GM19239 (cell line): Measurements from ENCODE around the gene TOX2.

Experiments
- DNase-seq: peaks from one replicate; pipeline ENCODE4 v3.0.0; 2011; ENCODE audit warnings: low spot score; ENCODE audit not compliant: insufficient read length
- FAIRE-seq: peaks from 2 replicates; lab custom pipeline; 2011; peaks lifted over from hg19 to GRCh38; lab: Jason Lieb, UNC

The TOX2 gene

DNA sequence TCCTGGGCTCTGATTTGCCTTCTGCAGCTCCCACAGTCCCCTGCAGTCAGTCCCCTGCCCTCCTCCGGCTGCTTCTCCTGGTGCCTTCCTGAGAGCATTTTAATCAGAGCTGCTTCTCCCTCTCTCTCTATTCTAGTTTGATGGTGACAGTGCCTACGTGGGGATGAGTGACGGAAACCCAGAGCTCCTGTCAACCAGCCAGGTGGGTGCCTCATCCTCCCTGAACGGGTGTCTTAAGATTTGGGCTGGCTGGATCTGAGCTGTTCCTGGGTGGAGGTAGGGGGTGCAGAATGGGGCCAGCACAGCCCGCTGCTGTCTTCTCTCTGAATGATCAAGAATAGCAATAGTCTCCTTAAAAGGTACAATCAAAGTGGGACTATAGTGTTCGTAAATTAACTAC, 58.6 kb downstream of the TOX2 start:
- FAIRE-seq (no peak), DNase-seq (no peak)

DNA sequence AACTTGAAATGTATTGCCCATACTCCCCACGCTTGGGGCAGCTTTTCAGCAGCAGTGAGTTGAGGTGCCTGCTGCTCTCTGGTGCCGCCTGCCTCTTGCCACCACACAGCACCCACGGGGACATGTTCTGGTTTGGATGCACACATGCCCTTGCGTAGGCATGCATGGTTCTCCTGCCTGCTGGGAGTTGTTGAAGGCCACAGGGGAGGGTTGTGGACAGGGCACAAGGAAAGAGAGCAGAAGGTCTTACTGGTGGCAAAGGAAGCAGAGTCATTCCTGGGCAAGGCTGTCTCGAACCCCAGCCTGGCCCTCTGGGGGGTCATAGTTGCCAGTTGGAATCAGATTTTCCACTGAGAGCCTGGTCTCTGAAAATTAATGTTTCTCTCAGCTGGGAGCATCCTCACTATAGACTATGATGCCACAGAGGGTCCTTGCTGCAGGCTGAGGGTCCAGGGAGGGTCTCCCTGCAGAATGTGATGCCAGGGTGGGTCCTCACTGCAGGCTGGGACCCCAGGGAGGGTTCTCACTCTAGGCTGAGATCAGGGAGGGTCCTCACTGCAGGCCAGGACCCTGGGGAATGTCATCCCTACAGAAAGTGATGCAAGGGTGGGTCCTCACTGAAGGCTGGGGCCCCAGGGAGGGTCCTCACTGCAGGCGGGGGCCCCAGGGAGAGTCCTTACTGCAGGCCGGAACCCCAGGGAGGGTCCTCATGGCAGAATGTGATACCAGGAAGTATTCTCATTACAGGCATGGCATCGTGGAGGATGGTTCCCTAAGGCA, 59.2 kb downstream of the TOX2 start:
- FAIRE-seq (no peak), DNase-seq (no peak)

DNA sequence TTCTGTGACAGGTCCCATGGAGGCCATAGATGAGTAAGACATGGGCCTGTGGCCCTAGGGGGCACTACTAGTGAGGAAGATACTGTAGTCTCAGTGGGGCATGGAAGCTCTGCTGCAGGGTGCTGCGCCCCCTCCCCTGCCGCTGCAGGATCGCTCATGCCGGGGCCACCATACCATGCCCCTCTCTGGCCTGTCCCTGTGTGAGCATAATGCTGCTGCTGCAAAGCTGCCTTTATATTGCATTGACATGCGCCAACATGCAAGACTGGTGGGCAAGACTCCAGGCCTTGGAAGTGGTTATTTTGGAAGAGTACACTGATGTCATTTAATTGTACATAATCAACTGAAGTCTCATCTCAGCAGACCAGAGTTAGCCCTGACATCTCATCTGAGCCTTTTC, 60.0 kb downstream of the TOX2 start:
- DNase-seq (no peak), FAIRE-seq (no peak)

DNA sequence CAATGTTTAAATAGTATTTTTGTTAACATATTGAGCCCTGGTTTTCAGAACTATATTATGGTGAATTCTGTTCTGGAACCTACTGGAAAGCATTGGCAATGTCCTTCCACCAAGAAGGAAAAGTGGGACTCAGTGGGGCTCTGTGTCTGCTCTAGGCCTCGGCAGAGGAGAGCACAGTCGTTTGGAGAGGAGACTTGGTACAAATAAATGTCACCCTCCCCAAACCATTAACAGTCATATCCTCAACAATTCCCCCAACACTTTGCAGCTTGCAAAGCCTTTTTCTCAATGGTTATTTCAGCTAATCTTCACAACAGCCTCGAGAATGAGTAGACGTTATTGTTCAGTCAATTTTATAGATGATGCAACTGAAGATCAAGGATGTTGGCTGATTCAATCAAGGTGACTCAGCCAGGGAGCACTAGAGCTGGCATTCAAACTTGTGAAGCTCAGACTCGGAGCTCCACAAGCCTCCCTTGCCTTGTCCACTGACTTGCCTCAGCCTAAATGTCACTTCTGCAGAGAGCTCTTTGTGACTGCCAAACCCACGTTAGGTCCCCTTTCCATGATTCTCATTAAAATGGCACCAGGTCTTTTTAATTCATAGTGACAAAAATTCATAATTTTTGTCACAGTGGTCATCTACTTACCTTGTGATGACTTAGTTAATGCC, 60.6 kb downstream of the TOX2 start:
- DNase-seq (no peak), FAIRE-seq (no peak)

DNA sequence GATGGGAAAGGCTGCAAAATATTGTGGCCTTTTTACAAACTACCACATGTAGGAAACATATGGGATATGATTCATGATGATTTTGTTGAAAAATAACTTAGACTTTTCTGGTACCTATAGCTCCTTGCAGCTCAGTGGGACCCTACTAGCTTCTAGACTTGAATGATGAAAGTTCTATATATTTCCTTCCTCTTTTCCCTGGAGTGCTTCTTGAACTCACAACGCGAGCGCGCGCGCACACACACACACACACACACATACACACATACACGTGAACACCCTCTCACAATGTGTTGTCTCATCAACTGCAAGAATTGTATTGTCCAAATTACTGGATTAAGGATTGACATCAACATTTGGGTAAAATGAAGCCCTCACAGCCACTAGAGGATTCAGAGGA, 61.9 kb downstream of the TOX2 start:
- DNase-seq = no peak
- no peak for FAIRE-seq

DNA sequence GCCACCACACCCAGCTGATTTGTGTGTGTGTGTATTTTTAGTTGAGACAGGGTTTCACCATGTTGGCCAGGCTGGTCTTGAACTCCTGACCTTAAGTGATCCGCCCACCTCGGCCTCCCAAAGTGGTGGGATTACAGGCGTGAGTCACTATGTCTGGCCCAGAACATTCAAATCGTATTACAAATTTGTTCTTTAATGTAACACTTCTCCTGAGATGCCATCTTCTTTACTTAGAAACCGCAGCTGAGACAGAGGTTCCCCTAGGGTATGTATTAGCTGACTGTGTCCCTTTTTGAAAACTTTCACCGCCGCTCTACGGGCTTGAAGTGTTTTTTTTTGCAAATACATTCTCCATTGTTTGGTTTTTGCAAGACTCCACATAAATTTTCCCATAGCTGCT, 62.6 kb downstream of the TOX2 start:
- no peak for FAIRE-seq

DNA sequence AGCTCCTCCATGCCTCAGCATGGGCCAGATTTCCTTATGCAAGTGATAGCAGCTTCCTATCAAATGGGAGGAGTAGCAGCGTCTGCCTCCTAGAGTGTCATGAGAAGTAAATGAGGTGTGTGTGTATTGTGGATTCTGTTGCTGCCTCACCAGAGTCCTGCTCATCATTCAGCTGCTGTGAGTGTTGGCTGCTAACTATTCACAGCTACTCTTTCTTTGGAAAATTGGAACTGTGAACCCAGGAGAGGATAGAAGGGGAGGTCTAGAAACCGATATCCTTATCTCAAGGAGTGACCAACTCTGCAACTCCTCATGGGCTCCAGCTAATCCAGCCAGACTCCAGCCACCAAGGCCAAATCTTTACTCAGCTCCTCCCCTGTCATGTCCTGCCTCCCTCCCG, 63.3 kb downstream of the TOX2 start:
- DNase-seq (no peak), FAIRE-seq (no peak)

More for the DNA sequence above, 62.6 kb downstream of the TOX2 start:
- no peak for DNase-seq

DNA sequence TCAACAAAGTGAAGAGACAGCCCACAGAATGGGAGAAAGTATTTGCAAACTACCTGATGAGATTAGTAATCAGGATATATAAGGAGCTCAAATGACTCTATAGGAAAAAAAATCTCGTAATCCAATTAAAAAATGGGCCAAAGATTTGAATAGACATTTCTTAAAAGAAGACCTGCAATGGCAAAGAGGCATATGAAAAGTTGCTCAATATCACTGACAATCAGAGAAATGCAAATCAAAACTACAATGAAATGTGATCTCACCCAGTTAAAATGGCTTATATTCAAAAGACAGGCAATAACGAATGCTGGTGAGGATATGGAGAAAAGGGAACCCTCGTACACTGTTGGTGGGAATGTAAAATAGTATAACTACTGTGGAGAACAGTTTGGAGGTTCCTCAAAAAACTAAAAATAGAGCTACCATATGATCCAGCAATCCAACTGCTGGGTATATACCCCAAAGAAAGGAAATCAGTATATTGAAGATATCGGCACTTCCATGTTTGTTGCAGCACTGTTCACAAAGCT, 65.0 kb downstream of the TOX2 start:
- FAIRE-seq = no peak

DNA sequence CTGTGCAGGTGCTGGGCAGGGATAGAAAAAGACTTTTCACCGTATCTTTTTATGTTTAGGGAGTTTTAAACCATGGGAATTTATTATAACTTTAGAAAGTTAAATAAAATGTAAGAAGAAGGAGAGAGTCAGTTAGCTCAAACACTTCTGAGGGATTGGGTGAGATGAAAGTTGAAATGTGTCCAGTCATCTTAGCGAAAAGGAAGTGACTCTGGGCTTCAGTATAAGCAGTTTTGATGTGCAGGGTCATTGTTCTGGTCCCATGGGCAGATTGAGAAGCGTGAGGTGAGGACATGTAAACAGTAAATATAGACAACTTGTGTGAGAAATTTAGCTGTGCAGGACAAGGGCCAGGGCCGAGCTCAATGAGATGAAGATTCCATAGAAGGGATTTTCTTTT, 66.9 kb downstream of the TOX2 start:
- no peak for FAIRE-seq
- DNase-seq = no peak

More for the DNA sequence above, 65.0 kb downstream of the TOX2 start:
- no peak for DNase-seq

DNA sequence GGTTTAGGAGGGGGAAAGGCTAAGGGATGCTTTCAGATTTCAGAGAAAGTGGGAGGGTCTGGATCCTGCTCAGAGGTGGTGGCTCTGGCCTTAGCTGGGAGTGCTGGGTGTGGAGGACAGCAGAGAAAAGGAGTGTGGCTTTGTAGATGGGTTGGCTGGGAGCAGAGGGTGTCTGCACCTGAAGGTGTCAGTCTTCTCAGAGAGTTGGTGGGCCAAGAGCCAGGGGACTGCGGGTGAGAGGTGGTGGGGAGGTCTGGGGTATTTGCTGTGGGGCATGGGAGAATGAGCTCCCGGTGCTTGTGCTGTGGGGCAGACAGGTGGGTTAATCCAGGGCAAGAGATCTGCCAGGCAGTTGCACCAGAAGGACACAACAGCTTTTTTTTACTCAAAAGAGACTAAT, 67.4 kb downstream of the TOX2 start:
- FAIRE-seq (no peak), DNase-seq (no peak)

DNA sequence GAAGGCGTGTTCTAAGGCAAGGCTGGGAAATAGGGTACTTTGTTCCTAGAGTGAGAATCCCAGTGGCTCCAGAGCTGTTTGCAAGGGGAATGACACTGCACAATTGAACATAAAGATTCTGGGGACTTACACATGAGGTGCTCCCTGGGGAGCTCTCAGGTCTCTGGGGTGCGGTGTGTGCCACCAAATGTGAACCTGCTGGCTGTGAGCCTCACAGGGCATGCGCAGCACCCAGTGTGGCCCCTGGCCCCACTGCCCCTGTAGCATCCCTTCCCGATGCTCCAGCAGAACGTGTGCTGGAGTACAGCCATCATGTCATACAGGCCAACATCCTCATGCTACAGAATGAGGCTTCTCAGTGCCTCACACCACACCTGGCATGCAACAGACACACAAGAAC, 68.2 kb downstream of the TOX2 start:
- FAIRE-seq (no peak), DNase-seq (no peak)

DNA sequence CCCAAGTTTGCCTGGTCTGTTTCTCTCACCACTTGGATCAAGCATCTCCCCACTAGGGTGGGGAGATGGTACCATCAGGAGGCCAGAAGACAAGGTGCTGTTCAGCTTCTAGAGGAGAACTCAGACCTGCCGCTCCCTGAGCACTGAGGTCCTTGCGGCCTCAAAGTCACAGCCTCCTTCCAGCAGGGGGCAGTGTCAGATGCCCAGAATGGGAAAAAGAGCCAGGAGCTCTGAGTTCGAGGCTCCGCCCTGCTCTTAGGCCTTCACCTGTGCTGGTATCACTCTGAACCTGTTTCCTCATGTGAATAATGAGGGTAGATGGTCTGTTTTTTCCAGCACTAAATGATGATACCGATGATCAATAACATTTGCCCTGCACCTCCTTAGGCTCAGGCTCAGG, 68.7 kb downstream of the TOX2 start:
- DNase-seq (no peak), FAIRE-seq (no peak)

DNA sequence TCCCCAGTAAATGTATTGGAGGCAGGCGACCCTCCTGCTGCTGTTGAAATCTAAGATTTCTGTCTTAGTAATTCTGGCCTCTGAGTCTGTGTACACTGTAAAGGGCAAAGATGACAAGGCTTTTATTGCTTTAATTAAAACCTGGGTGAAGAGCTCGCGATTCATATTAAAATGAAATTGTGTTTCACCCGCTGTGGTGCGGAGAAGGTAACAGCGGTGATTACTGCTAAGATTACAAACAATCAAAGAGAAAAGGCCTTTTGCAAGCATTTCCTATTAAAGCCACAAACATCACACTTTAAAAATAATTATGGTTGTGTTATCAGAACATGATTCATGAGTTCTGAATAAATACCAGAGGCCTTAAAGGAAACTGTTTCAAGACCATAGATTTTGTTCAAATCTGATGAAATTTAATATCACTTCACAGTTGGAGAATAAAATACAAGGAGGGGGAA, 69.3 kb downstream of the TOX2 start:
- DNase-seq = no peak
- no peak for FAIRE-seq

DNA sequence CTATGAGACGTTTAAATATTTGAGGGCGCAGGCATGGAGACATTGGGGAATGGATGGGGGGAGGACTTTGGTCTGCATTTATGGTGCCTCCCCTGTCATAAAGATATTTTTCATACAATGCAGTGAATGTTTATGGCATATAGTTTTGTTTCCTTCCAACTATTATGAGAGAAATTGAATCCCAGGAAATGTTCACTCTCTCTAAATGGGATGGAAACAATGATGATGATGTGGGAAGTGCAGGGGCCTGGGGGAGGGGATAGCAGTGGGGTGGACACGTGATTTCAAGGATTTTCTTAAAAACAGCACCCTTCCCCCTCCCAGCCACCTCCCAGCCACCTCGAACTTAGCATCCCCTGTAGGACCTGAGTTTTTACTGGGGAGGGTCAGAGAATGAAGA, 69.9 kb downstream of the TOX2 start:
- FAIRE-seq = no peak
- DNase-seq = no peak

DNA sequence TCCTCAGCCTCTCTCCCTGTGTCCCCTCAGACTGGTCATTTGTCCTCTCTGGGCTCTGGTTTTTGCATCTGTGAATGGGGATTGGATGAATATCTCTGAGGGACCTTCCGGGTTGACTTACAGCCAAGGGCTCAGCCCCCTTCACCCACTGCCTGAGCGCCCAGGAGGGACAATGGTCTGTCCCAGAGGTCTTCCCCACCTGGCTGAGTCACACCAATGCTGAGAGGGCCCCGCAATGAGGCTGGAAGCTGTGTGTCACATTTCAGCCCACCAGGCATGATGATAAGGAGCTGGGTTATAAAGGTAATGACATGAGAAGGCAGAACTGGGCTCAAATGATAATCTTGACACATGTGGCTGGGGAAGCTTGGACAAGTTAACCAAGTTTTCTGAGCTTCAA, 70.5 kb downstream of the TOX2 start:
- no peak for DNase-seq
- FAIRE-seq = no peak

DNA sequence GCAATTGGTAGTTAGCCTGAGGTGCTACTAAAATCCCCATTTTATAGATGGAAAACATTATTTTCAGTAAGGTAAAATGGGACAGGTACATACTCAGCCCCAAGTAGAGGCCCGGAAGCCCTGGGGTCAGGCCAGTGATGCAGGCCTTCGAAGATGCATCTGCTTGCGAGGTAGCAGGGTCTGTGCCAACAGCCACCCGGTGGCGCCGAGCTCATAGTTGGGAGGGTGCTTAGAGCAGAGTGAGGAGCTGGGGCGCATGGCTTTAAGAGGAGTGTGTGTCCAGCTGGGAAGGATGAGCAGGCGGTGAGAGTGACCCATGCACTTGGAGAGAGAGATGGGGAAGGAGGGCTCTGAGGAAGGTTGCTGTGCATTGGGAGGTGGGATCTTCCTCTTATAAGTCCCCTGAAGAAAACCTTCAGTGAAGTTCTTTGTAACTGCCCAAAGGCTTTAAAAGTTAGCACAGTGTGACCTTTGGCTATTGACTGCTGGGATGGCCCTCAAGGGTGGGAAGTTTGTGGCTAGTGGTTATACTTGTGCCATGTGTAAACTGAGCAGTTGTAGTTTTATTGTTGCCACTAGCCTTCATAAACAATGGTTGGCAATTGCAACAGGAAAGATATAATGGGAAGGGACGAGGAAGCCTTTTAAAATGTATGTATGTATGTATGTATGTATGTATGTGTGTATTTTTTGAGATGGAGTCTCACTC, 71.1 kb downstream of the TOX2 start:
- DNase-seq (no peak), FAIRE-seq (no peak)

DNA sequence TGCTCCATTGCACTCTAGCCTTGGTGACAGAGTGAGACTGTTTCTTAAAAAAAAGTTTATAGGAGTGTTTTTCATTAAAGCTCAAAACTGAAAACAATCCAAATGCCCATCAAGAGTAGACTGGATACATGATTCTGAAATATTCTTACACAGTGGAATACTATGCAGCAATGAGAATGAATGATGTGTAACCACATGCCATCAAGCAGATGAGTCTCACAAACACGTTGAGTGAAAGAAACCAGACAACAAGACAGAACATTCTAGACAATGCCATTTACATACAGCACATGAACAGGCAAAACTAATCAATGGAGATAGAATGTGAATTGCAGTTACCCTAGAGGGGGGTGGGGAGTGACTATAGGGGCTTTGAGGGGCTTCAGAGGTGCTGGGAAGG, 72.4 kb downstream of the TOX2 start:
- DNase-seq = no peak
- FAIRE-seq = no peak

DNA sequence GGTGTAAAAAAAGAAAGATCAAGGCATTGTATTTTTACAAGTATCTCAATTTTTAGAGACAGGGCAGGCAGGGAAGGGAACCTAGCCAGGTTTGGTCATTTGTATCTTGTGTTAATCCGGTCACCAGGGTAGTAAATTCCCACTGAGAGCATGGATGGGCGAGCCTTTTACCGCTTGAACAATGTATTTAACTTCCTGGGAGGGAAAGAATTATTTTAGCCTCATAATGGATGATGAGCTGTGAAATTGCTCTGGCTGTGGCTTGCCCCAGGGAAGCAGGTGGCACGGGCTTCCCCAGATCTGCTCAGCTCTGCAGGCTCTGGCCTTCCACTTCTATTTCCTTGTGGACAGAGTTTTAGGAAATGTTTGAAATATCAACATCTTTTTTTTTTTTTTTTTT, 72.9 kb downstream of the TOX2 start:
- DNase-seq (no peak), FAIRE-seq (no peak)

DNA sequence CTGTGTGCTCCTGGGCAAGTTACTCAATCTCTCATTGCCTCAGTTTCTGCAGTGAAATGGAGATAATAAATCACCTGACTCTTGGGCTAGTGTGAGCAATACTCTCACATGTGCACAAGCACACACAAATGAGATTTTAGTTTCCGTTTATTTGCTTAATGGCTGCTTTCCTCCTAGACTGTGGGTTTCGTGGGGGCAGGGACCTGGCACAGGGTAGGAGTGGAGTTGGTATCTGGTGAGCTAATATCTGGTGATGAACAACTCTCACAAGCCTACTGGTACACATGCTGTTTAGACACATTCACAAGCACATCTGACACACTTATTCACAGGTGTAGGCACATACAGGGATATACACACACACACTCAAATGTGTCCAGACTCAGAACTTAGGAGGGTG, 73.8 kb downstream of the TOX2 start:
- FAIRE-seq (no peak), DNase-seq (no peak)

DNA sequence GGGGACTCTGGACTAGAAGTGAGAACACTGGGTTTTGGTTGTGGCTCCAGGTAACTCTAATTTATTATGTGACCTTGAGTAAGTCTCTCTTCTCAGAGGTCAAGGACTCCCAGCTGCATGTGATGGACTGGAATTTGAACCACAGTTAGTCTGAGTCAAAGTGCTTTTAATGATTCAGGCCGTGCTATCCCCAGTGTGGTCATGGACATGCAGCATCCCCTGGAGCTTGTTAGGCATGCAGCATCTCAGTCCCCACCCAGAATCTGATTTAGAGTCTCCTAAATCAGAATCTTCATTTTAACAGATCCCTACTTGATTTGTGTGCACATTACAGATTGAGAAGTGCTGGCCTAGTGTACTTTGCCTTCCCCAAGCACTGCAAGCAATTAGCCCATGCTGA, 74.2 kb downstream of the TOX2 start:
- DNase-seq = no peak
- FAIRE-seq = no peak

DNA sequence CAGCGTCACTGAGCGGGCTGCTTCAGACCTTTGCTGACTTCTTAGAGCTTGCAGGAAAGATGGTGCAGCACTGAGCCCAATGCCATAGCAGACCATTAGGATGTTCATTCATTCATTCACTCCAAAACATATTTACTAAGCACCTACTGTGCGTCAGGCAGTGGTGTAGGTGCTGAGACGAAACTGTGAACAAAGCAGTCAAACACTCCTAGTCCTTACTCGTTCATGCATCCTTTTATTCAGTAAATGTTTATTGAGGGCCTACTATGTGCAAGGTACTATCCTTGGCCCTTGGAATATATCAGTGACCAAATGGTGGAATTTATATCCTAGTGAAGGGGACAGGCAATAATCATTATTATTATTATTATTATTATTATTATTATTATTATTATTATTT, 76.6 kb downstream of the TOX2 start:
- FAIRE-seq (no peak), DNase-seq (no peak)
